ENCODE results near the gene TTYH3. TPM values are rescaled to one million over a fixed set of nuclear protein-coding genes. Genes with fewer than 3 reads are reported as not detected.

Gene TTYH3
- total and polyA plus RNA-seq, 9 of the 15 experiments (the other 6 are each of a cell fraction or from before 2014, with no cell fraction given) = 0.01 to 5.5 (median 1.1) TPM

DNA sequence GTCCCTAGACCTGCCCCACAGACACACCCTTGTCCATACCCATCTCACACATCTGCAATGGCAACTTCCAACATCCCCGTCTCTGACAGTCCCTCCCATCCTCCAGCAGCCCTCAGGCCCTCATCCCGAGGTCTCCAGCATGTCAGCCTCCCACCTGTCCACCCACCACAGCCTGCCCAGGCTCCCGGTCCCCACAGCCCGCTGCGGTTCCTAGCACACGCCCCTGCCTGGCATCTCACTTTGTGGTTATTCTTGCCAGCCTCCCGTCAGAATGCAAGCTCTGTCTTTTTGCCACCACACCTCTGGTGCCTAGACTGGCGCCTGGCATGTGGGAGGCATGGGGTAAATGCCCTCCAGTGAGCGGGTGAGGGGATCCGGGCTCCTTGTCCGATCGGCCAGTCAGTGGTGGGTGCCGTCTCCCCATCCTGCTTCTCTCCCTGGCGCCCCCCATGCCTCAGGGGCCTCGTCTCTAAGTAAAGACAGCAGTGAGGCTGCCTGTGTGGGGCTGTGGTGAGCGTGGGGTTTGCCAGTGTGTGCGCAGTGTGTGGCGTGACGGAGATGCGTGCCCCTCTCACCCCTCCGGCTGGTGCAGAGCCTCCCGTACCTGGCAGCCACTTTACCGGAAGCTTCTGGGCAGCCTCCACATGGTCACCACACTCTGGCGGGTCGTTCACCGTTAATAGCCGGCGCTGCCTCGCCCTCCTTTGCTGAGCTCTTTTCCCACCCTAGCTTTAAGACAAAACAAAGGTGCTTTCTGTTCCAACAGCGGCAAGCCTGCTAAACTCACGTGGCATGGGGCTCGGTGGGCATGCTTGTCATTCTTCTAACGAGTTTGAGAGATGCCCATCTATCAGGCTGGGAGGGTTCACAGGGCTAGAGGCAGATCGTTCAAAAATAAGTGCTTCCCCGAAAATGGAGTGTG is 28.5 kb upstream of the TTYH3 start:
- Histone ChIP-seq H3K27ac (ENCODE audit: extremely low read depth, low read depth, low read length) (no peak overlapping the region), H3K9ac (ENCODE audit: insufficient read depth in 1 of 2, low read depth in 2 of 2, low read length in 2 of 2) (no peak overlapping the region; a peak in 1 of 4 replicates), H3K36me3 (ENCODE audit: control insufficient read depth, insufficient read depth, low read length) (peaks cover 10% of the 10 kb centered on the region; the same call in 1 of the 3 replicates), H3K79me2 (ENCODE audit: control insufficient read depth, insufficient read depth, low read length) (no peaks in the 10 kb centered on the region), H3K4me1 (replicated peaks in 1 of 2; ENCODE audit: control insufficient read depth in 2 of 2, insufficient read depth in 2 of 2, low read length in 2 of 2) (peaks cover 0 to 35% of the 10 kb centered on the region in 2 experiments; a peak in 2 of 5 replicates), H4K20me1 (replicated peaks; ENCODE audit: control insufficient read depth, insufficient read depth, low read length) (no peaks in the 10 kb centered on the region; the same call in none of the 2 replicates), H3K4me2 (ENCODE audit: insufficient read depth, low read length) (no peak overlapping the region), H2AFZ (ENCODE audit: low read depth, low read length) (no peak overlapping the region), H3K27me3 (ENCODE audit: control insufficient read depth in 2 of 2, insufficient read depth in 2 of 2, low read length in 2 of 2) (no peaks in the 10 kb centered on the region), H3K4me3 (no peak overlapping the region), H3K9me1 (ENCODE audit: control insufficient read depth, insufficient read depth, low read length) (peaks cover 3% of the 10 kb centered on the region), H3K9me3 (replicated peaks; ENCODE audit: control insufficient read depth, insufficient read depth, low read depth, low read length) (no peaks in the 10 kb centered on the region)
- intact Hi-C loops (cut with micrococcal nuclease) (no loop called here), in situ Hi-C loops (cut with MboI) (no loop called here)
- TF ChIP-seq ZFP1 (CRISPR knock-in tag; IDR thresholded peaks at IDR 0.05) (no peak), FOXP1 (CRISPR knock-in tag; IDR thresholded peaks at IDR 0.05) (no peak), ASH1L (IDR thresholded peaks at IDR 0.05; ENCODE audit: borderline replicate concordance, low read depth, partially characterized antibody) (no peak), NR0B1 (IDR thresholded peaks at IDR 0.05; ENCODE audit: partially characterized antibody) (no peak), THRA (IDR thresholded peaks at IDR 0.05) (no peak), ZNF584 (CRISPR knock-in tag; IDR thresholded peaks at IDR 0.05; ENCODE audit: low read depth) (no peak), ATF1 (CRISPR knock-in tag; IDR thresholded peaks at IDR 0.05) (no peak), ATF1 (tag; IDR thresholded peaks at IDR 0.05) (no peak), SUPT5H (IDR thresholded peaks at IDR 0.05) (no peak), ATF6 (CRISPR knock-in tag; IDR thresholded peaks at IDR 0.05) (no peak), ILF3 (IDR thresholded peaks at IDR 0.05; ENCODE audit: borderline replicate concordance) (no peak), POLR2B (IDR thresholded peaks at IDR 0.05; ENCODE audit: low read depth, partially characterized antibody) (no peak)
- TF ChIP-seq, protein P1, sequence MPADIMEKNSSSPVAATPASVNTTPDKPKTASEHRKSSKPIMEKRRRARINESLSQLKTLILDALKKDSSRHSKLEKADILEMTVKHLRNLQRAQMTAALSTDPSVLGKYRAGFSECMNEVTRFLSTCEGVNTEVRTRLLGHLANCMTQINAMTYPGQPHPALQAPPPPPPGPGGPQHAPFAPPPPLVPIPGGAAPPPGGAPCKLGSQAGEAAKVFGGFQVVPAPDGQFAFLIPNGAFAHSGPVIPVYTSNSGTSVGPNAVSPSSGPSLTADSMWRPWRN (IDR thresholded peaks at IDR 0.05; ENCODE audit: low read depth) = no peak
- TF ChIP-seq, protein P2, sequence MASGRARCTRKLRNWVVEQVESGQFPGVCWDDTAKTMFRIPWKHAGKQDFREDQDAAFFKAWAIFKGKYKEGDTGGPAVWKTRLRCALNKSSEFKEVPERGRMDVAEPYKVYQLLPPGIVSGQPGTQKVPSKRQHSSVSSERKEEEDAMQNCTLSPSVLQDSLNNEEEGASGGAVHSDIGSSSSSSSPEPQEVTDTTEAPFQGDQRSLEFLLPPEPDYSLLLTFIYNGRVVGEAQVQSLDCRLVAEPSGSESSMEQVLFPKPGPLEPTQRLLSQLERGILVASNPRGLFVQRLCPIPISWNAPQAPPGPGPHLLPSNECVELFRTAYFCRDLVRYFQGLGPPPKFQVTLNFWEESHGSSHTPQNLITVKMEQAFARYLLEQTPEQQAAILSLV (tag; IDR thresholded peaks at IDR 0.05) = no peak
- ChIA-PET CTCF (ENCODE audit: low intra/inter-chr PET ratio) (no interaction called here), POLR2A (no interaction called here)
- WGBS (ENCODE audit: insufficient coverage, low coverage, missing lambda C conversion rate) = 47% methylated on average over 28 of the region's 35 CpGs
- DNase-seq (ENCODE audit: extremely low read depth in 1 of 4, low spot score in 3 of 4) = no peak
- no TSS peak for BruUV-seq (replicated peaks)
- ATAC-seq = no peak
- FAIRE-seq = no peak
